GM18517 (cell line): Measurements from ENCODE around the gene GNG7.

ENCODE experiments used
- ATAC-seq: cut with Tn5 transposase; IDR thresholded peaks from one replicate; pipeline ENCODE4 v1.9.1; 2021; ENCODE audit warnings: mild to moderate bottlenecking, moderate library complexity; ENCODE audit not compliant: unreplicated experiment

Gene GNG7

DNA sequence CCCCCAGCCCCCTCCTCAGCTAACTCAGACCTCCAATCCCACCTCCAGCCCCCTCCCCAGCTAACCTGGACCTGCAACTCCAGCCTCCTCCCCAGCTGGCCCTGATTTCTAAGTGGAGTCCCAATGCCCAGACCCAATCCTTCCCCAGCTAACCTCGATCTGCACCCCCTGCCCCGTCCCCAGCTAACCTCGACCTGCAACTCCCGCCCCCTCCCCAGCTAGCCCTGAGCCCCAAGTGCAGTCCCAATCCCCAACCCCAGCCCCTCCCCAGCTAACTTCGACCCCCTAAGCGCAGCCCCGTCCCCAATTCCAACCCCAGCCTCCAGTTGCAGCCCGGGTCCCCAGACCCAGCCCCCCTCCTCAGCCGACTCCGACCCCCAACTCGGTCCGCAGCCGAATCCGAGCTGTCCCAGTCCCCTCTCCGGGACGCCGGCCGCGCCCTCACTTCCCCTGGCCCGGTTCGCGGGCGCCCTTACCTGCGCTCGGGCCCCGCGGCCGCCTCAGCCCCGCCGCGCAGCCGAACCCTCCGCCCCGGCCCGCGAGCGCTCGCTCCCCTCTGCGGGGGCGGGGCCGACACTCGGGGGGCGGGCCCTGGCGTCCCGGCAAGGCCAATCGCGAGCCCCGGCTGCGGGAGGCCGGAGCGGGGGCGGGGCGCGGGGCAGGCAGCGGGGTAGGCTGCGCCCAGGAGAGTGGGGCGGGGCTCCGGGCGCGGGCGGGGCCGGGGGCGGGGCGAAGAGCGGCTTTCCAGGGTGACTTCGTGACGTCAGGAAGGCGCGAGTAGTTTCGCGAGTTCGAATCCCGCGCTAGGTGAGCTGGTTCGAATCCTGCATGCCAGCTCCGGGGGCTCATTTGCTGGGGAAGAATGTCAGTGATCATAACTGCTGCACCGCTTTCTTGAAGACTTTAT is at the start of gene GNG7:
Gene GNG7 (minus strand): TSS at position 525 of the 907 bp plus-strand sequence. CDS start 182,006 bp downstream, outside the sequence.
- no peak for ATAC-seq

DNA sequence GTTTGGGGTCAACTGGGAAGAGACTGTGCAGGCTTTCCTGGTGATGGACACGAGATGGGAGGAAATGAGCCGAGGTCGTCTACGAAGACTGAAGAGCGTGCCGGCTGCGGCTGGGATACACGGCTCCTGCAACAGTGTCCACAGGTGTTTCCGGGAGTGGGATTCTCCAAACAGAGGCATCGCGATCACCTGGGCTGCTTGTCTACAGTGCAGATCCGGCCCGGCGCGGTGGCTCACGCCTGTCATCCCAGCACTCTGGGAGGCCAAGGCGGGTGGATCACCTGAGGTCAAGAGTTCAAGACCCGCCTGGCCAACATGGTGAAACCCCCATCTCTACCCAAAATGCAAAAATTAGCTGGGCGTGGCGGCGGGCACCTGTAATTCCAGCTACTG is 48.9 kb upstream of the GNG7 start:
- no peak for ATAC-seq

- ATAC-seq = no peak
Observed at GRCh38 chr19:2750808-2751437, 48.4 kb upstream of the GNG7 start.

DNA sequence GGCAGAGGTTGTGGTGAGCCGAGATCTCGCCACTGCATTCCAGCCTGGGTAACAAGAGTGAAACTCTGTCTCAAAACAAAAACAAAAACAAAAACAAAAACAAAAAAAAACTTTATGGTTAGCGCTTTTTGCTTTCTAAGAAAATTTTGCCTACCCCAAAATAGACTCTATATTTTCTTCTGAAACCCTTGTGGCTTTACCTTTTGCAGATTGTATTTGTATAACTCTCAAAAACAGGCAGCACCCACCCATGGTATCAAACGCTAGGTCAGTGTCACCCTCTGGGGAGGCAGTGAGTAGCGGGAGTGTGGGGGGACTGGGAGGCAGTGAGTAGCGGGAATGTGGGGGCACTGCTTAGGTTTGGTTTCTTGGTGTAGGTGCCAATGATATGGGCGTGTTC is 44.9 kb upstream of the GNG7 start:
- no peak for ATAC-seq

- ATAC-seq = no peak
Observed at GRCh38 chr19:2744113-2744512, 41.6 kb upstream of the GNG7 start.

DNA sequence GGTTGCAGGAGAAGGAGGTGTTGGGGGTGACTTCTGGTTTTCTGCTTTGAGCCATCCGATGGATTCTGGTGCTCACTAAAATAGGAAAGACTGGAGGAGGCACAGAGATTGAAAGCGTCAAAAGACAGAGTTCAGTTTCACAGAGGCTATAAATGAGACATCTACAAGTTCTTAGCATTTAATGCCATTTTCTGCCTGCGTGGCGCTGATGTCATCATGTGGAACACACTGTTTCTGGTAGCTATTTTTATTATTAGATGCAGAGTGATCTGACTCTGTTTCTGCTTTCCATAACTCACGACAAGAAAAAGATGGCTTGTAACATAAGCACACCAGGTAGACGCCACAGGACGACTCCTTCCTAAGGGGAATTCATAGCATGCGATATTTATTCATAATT is 40.6 kb upstream of the GNG7 start:
- ATAC-seq = no peak

GRCh38 chr19:2740314-2740656 is 37.8 kb upstream of the GNG7 start:
- ATAC-seq = no peak

GRCh38 chr19:2739602-2740313 is 37.3 kb upstream of the GNG7 start, which contains the start of gene SLC39A3:
Gene SLC39A3, minus strand, starts transcription at chr19:2740017. Its CDS starts 2,760 bp downstream, at chr19:2737257.
- ATAC-seq = peak; percentile 92

DNA sequence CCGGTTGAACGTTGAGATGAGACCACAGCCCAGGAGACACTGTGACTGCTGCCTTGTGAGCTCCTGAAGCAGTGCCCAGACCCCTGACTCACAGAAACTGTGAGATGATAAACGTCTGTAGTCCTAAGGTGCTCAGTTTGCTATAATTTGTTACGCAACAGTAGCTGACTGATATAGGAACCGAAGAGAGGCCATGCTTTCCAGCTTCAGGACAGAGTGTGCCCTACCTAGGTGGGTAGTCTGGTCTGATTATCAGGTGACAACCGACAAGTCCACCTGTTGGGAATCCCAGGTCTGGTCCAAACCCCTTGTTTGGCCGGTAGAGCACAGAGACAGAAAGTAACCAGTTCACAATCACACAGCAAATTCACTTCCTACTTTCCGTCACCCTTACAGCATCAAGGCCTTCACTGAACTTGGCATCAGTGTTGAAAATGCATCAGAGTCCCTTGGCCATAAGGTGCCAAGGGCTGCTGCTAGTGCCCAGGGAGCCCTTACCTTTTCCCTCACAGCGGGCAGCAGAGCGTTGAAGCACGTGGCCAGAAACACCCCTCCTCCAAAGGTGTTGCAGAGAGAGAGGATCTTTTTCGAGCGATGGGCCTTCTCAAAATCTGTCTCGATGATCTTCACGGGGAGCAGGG is 34.2 kb upstream of the GNG7 start:
- ATAC-seq = no peak

- ATAC-seq = no peak
Observed at GRCh38 chr19:2735374-2735773, 32.9 kb upstream of the GNG7 start.

DNA sequence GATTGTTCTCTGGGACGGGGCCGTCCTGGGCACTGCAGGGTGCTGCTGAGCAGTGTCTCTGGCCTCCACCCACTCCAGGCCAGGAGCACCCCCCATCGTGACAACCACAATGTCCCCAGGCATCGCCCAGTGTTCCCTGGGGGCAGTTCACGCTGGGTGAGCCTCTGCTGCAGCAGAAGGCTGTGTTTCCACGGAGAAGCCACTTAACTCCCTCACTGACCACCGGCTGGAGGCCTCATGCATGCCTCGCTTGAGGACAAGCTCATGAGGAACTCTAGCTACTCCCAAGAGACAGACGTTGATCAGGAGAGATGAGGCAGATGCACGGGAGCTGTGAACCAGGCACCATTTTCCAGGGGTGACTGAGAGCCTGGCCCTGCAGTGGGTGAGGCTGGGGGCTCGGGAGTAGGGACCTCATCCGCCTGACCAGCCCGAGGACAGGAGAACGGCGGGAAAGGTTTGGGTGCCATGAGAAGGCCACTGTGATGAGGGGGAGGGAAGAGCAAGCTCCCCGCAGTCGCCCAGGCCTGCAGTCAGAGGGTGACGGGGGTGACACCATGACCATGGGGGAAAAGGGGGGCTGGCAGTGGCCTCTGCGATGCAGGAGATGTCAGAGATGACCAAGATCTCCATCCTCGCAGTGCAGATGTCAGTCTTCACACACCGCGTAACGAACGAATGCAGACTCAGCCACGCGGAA is 32.2 kb upstream of the GNG7 start:
- ATAC-seq = no peak

DNA sequence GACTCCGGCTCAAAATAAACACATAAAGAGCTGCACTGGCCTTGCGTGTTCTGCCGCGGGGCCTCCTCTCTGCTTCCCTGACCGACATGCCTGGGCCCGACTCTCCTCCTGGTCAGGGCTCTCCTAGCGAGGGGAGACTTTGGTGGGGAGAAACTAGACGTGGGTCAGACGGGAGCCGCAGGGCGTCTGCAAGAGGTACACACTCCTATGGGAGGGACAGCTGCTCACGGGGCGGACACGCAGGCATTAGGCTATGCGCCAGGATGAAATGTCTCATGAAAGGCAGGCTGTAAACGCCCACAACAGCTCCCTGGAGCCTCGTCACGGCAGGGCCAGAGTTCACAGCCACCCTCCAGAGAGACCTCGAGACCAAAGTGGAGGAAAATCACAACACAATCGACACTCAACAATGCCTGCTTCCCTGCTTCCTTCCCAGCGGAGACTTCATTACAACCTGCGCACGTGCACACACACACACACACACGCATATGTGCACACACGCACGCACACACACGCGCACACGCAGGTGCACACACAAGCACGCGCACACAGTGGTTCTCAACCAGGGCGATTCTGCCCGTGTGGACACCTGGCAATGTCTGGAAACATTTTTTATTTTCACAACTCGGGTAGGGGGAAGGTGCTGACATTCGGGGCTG is 31.6 kb upstream of the GNG7 start:
- no peak for ATAC-seq

DNA sequence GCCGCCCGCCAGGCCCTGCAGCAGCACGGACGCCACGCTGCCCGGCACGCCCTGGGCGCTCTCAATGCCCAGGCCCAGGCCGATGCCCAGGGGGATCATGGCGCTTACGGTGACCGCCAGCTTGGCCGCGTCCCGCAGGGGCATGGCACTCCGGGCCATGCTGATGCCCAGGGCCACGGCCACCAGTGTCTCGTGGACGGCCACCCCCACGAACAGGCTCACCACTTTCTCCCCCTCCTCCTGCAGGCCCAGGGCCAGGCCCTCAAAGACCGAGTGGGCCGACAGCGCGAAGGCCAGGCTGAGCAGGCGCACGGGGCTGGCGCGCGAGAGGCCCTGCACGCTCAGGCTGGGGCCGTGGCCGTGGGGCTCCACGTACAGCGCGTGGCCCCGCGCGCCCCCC is 30.4 kb upstream of the GNG7 start:
- no peak for ATAC-seq

GRCh38 chr19:2732157-2732725 is 29.7 kb upstream of the GNG7 start:
- no peak for ATAC-seq

GRCh38 chr19:2731181-2731995 is 28.9 kb upstream of the GNG7 start:
- no peak for ATAC-seq

DNA sequence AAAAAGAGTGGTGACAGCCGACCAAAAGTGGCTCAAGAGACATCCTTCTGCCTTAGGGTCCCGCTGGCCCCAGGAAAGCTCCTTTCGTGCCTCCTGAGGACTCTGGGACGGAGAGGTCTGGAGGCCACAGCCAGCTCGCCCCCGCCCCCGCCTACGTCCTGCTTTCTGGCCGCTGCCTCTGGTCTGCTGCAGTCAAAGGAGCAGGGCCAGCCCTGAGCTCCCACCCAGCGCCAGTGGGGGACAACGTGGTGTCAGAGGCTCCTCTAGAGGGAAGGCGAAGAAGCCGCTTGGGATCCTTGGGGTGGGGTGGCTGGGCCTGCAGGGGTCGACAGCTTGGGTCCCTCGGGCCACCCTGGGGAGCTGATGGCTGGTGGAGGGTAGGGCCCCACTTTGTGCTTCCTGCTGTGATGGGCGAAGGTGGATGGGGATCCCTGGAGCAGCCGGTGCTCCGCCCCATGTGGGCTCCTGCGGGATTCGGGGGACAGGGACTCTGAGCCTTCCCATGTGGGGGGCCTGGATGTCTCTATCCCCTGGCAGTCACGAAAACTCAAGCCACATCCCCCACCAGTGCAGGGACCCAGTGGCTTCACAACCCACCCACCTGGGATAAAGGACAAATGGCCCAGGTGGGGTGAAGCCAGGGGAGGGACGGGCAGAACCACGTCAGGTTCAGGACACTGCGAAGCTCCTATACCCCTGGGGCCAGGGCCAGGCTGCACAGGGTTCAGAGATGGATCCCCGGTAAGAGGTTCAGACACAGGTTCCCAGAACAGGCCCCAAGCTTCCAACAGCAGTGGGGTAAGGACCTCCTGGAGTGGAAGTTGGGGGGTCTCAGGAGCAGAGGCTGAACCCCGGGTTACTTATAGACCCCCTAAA is 27.7 kb upstream of the GNG7 start:
- ATAC-seq = no peak

DNA sequence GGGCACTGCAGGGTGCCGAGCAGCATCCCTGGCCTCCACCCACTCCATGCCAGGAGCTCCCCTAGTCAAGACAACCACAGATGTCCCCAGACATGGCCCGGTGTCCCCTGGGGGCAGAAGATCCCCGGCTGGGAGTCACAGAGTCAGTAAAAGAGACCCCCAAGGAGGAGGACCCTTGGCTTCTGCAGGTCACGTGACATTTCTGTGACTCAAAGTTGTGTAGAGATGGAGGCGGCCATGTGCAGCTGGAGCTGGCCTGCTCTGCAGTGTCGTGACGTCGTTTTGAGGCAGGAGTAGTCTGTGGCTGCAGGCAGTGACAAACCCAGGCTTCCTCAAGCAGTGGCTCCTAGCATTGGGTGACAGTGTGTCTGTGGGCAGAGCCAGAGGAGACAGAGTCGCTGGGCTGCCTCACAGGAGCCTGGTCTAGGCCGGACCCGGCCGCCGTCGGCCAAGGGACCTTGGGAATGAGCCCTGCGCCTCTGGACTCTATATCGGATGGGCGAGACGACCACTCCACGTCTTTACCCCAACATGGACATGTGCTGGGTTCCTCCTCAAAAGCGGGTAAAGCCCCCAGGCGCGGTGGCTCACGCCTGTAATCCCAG is 26.4 kb upstream of the GNG7 start:
- no peak for ATAC-seq

GRCh38 chr19:2727640-2727944 is 25.1 kb upstream of the GNG7 start:
- no peak for ATAC-seq
